ENCODE measurements around the gene DROSHA. TPM values are rescaled to one million over a fixed set of nuclear protein-coding genes. Genes with fewer than 3 reads are reported as not detected.

Gene DROSHA
- total RNA-seq, 1 experiment from 2014 or later, result 73.5 TPM

DNA sequence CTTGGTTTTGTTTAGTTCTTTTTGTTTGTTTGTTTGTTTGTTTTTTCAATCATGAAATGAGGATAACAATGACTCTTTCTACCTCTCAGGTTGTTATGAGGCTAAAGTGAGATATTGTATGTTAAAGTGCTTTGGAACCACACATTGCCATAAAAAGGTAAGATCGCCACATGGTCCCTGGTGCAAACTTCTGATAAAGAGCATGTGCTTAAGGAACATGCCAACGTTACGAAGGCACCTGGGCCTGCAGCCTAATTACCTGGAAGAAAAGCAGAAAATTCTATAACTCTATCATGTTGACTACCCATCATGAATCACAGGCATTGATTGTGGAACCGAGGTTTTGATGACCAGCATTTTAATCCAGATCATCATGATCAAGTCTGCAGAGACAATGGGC is 151.8 kb downstream of the DROSHA start:
- intact Hi-C loops (cut with micrococcal nuclease), result no loop called here
- no TSS peak for BruUV-seq (replicated peaks)

DNA sequence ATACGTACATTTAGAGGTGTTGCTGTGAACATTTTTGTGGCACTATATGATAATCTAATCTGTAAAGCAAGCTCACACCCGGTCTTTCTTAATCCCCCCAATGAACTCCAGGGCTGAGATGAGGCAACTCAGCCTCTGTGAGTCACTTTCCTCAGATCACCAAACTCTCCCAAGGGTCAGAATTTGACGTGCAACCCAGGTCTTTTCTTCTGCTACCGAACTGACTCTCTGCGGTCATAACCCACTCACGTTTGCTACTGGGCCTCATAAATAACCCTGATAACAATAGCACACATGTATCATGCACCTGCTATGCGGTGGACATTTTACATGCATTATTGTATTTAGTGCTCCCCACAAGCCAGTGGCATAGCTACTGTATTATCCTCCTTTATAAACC is 153.1 kb downstream of the DROSHA start:
- ChIA-PET POLR2A (no interaction called here), CTCF (no interaction called here), RAD21 (ENCODE audit: low non-redundant PET in 1 of 2, low total read pairs in 2 of 2, uncharacterized antibody in 2 of 2, unreplicated experiment in 2 of 2) (no interaction called here)
- H3K4me2 ChIP-seq (ENCODE audit: low read length), result no peak overlapping the region
- DNase-seq (ENCODE audit: low read depth, low spot score) (no peak), ATAC-seq (no peak)
- intact Hi-C loops (cut with micrococcal nuclease), result no loop called here
- no TSS peak for BruUV-seq (replicated peaks)
- no peak for TF ChIP-seq ATF3 (IDR thresholded peaks at IDR 0.05)
- TF ChIP-seq TCF7L2 (IDR thresholded peaks at IDR 0.05; ENCODE audit: borderline replicate concordance, extremely low read depth, insufficient read depth, insufficient read length), result no peak
- TF ChIP-seq REST (IDR thresholded peaks at IDR 0.05; ENCODE audit: low read depth), result no peak
- TF ChIP-seq SIN3A (IDR thresholded peaks at IDR 0.05; ENCODE audit: low read depth), result no peak
- no peak for TF ChIP-seq EGR1 (IDR thresholded peaks at IDR 0.05; ENCODE audit: low read depth)
- no peaks in the 10 kb centered on the region for H3K36me3 ChIP-seq (ENCODE audit: control insufficient read depth in 1 of 2, insufficient read depth in 2 of 2, low read length in 2 of 2)
- no peak overlapping the region for H3K27ac ChIP-seq (ENCODE audit: low read depth, low read length)
- H4K20me1 ChIP-seq (ENCODE audit: insufficient read depth), result no peaks in the 10 kb centered on the region
- no peaks in the 10 kb centered on the region for H3K4me1 ChIP-seq (ENCODE audit: control insufficient read depth in 1 of 2, insufficient read depth in 2 of 2, low read length in 2 of 2)
- no peaks in the 10 kb centered on the region for H3K9me2 ChIP-seq (ENCODE audit: insufficient read depth)
- no peak overlapping the region for H2AFZ ChIP-seq (ENCODE audit: low read depth, low read length, poor library complexity, severe bottlenecking)
- H3K4me3 ChIP-seq (replicated peaks in 1 of 2; ENCODE audit: low read depth in 1 of 2, low read length in 2 of 2), result no peak overlapping the region
- no peaks in the 10 kb centered on the region for H3K79me2 ChIP-seq (ENCODE audit: insufficient read depth, low read length)
- H3K9ac ChIP-seq (ENCODE audit: low read length), result no peak overlapping the region
- peaks cover 13% of the 10 kb centered on the region for H3K27me3 ChIP-seq (ENCODE audit: insufficient read depth, low read length)
- H3K9me3 ChIP-seq (ENCODE audit: control insufficient read depth in 1 of 2, insufficient read depth in 1 of 2, low read depth in 1 of 2, low read length in 2 of 2), result no peaks in the 10 kb centered on the region

More for the DNA sequence above, 151.8 kb downstream of the DROSHA start:
- TF ChIP-seq SRF (IDR thresholded peaks at IDR 0.05; ENCODE audit: low read depth), result no peak
- no peaks in the 10 kb centered on the region for H4K20me1 ChIP-seq (ENCODE audit: insufficient read depth)
- H2AFZ ChIP-seq (ENCODE audit: low read depth, low read length, poor library complexity, severe bottlenecking), result no peak overlapping the region
- DNase-seq (ENCODE audit: low read depth, low spot score) (no peak), ATAC-seq (no peak)
- no peaks in the 10 kb centered on the region for H3K4me1 ChIP-seq (ENCODE audit: control insufficient read depth in 1 of 2, insufficient read depth in 2 of 2, low read length in 2 of 2)
- H3K27me3 ChIP-seq (ENCODE audit: insufficient read depth, low read length), result peaks cover 13% of the 10 kb centered on the region
- H3K27ac ChIP-seq (ENCODE audit: low read depth, low read length), result no peak overlapping the region
- no peaks in the 10 kb centered on the region for H3K9me2 ChIP-seq (ENCODE audit: insufficient read depth)
- ChIA-PET CTCF (no interaction called here), RAD21 (ENCODE audit: low non-redundant PET in 1 of 2, low total read pairs in 2 of 2, uncharacterized antibody in 2 of 2, unreplicated experiment in 2 of 2) (no interaction called here), POLR2A (no interaction called here)
- H3K4me3 ChIP-seq (replicated peaks in 1 of 2; ENCODE audit: low read depth in 1 of 2, low read length in 2 of 2), result no peak overlapping the region
- no peaks in the 10 kb centered on the region for H3K79me2 ChIP-seq (ENCODE audit: insufficient read depth, low read length)
- no peak overlapping the region for H3K4me2 ChIP-seq (ENCODE audit: low read length)
- H3K9me3 ChIP-seq (ENCODE audit: control insufficient read depth in 1 of 2, insufficient read depth in 1 of 2, low read depth in 1 of 2, low read length in 2 of 2), result no peaks in the 10 kb centered on the region
- no peak overlapping the region for H3K9ac ChIP-seq (ENCODE audit: low read length)
- H3K36me3 ChIP-seq (ENCODE audit: control insufficient read depth in 1 of 2, insufficient read depth in 2 of 2, low read length in 2 of 2), result no peaks in the 10 kb centered on the region
